ENCODE results near the gene SLC46A2. TPM values are rescaled to one million over a fixed set of nuclear protein-coding genes. Genes with fewer than 3 reads are reported as not detected.

The SLC46A2 gene
- total and polyA plus RNA-seq, 2 experiments from 2014 or later, result 0.11 TPM; not detected in 1

DNA sequence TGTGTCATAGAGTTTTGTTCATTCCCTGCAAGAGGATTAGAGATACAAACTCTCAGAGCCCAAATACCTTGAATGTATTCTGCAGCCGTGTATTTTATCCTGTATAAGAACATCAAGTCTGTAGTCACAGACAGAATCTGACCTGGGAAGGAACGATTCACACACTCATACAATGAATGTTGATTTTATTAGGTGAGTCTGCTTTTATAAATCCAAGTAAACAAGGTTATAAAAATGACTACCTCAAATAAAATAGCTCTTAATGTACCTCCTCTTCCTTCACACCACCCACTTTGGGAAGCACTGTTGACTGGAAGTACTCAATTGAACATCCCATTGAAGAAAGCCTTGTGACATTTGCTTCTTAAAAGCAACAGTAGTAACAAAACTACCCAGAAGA lies 11.9 kb downstream of the SLC46A2 start:
- Mint-ChIP-seq H3K4me3 (no peak overlapping the region), H3K4me1 (peaks cover under 1% of the 10 kb centered on the region; the same call in 1 of the 3 replicates), H3K36me3 (ENCODE audit: low read depth) (no peaks in the 10 kb centered on the region; the same call in 2 of the 3 replicates), H3K9me3 (no peaks in the 10 kb centered on the region), H3K27ac (no peak overlapping the region), H3K27me3 (ENCODE audit: insufficient read depth, low read depth, poor library complexity) (no peaks in the 10 kb centered on the region)
- Histone ChIP-seq H3K36me3 (ENCODE audit: insufficient read depth) (no peaks in the 10 kb centered on the region), H3K9me2 (ENCODE audit: insufficient read depth) (0 out of 2 replicates have a peak, but pooled peaks cover 5% of the 10 kb centered on the region), H2AFZ (no peak overlapping the region), H3K27me3 (ENCODE audit: insufficient read depth) (no peaks in the 10 kb centered on the region), H3K4me1 (ENCODE audit: insufficient read depth) (no peaks in the 10 kb centered on the region), H3K4me2 (no peak overlapping the region), H3F3A (replicated peaks; ENCODE audit: low read depth) (no peaks in the 10 kb centered on the region), H3K79me2 (replicated peaks; ENCODE audit: insufficient read depth) (no peaks in the 10 kb centered on the region), H4K20me1 (replicated peaks; ENCODE audit: insufficient read depth) (0 out of 2 replicates have a peak, but pooled peaks cover 2% of the 10 kb centered on the region), H3K27ac (ENCODE audit: low read depth) (no peak overlapping the region), H3K4me3 (no peak overlapping the region)
- ATAC-seq (no peak), DNase-seq (ENCODE audit: low spot score) (no peak)
- TF ChIP-seq STAT1 (IDR thresholded peaks at IDR 0.05; ENCODE audit: unreplicated experiment) (no peak), CTCF (conservative IDR thresholded peaks at IDR 0.05; ENCODE audit: low read depth in 2 of 2) (no peak), NANOG (IDR thresholded peaks at IDR 0.05; ENCODE audit: borderline replicate concordance) (no peak), ETS1 (IDR thresholded peaks at IDR 0.05) (no peak), POLR2AphosphoS5 (IDR thresholded peaks at IDR 0.05; ENCODE audit: low read depth) (no peak), ZNF114 (CRISPR knock-in tag; IDR thresholded peaks at IDR 0.05) (no peak), ZNF462 (CRISPR knock-in tag; IDR thresholded peaks at IDR 0.05) (no peak), EZH2phosphoT487 (IDR thresholded peaks at IDR 0.05; ENCODE audit: unreplicated experiment) (no peak), CREB1 (CRISPR knock-in tag; IDR thresholded peaks at IDR 0.05; ENCODE audit: low read depth) (no peak), REST (IDR thresholded peaks at IDR 0.05; ENCODE audit: unreplicated experiment) (no peak), JUNB (IDR thresholded peaks at IDR 0.05; ENCODE audit: unreplicated experiment) (no peak), ZNF331 (CRISPR knock-in tag; IDR thresholded peaks at IDR 0.05; ENCODE audit: low read depth) (no peak), EZH2 (IDR thresholded peaks at IDR 0.05; ENCODE audit: low read depth, unreplicated experiment) (no peak)
